GM23338 (cell line): ENCODE data around the gene SLC25A25. TPM values are rescaled to one million over a fixed set of nuclear protein-coding genes. Genes with fewer than 3 reads are reported as not detected.

ENCODE experiments used
- ATAC-seq: fragments of 200-7000 bp; cut with Tn5 transposase; 3 replicates; pipeline ENCODE4 v1.9.1; 2020
- DNase-seq: peaks from one replicate; pipeline ENCODE4 v3.0.0-alpha.2; 2015; ENCODE audit warnings: low spot score
- H2AFZ ChIP-seq: fragments of 200-600 bp; sonication (generic); 2 replicates; pipeline ENCODE4 v1.8.0; 2016; ENCODE audit warnings: antibody characterized with exemption, mild to moderate bottlenecking, moderate library complexity
- H3F3A ChIP-seq: fragments of 200-600 bp; sonication (generic); replicated peaks from 2 replicates; pipeline ENCODE4 v1.8.0; 2017; ENCODE audit warnings: antibody characterized with exemption, mixed run types, low read depth
- H3K27ac ChIP-seq: fragments of 200-600 bp; sonication (generic); 2 replicates; pipeline ENCODE4 v1.6.1; 2016; ENCODE audit warnings: low read depth
- H3K27me3 ChIP-seq: fragments of 200-600 bp; sonication (generic); 2 replicates; pipeline ENCODE4 v1.8.0; 2016; ENCODE audit warnings: mild to moderate bottlenecking, mixed run types, moderate library complexity; ENCODE audit not compliant: insufficient read depth
- H3K36me3 ChIP-seq: fragments of 200-600 bp; sonication (generic); 2 replicates; pipeline ENCODE4 v1.8.0; 2016; ENCODE audit warnings: mild to moderate bottlenecking; ENCODE audit not compliant: insufficient read depth
- H3K4me1 ChIP-seq: fragments of 200-600 bp; sonication (generic); 2 replicates; pipeline ENCODE4 v1.8.0; 2016; ENCODE audit warnings: mild to moderate bottlenecking, moderate library complexity; ENCODE audit not compliant: insufficient read depth
- H3K4me2 ChIP-seq: fragments of 200-600 bp; sonication (generic); 2 replicates; pipeline ENCODE4 v1.7.1; 2017; ENCODE audit warnings: mixed run types
- H3K4me3 ChIP-seq: fragments of 200-600 bp; sonication (generic); 2 replicates; pipeline ENCODE4 v1.6.1; 2016; ENCODE audit warnings: mixed run types
- H3K79me2 ChIP-seq: fragments of 200-600 bp; sonication (generic); replicated peaks from 2 replicates; pipeline ENCODE4 v1.8.0; 2017; ENCODE audit warnings: mild to moderate bottlenecking; ENCODE audit not compliant: insufficient read depth
- H3K9me2 ChIP-seq: fragments of 200-600 bp; sonication (generic); 2 replicates; pipeline ENCODE4 v1.8.0; 2017; ENCODE audit not compliant: insufficient read depth
- H4K20me1 ChIP-seq: fragments of 200-600 bp; sonication (generic); replicated peaks from 2 replicates; pipeline ENCODE4 v1.8.0; 2017; ENCODE audit warnings: mild to moderate bottlenecking; ENCODE audit not compliant: insufficient read depth
- H3K27ac Mint-ChIP-seq: 2 replicates; pipeline ENCODE4 v1.8.0; 2020; ENCODE audit warnings: inconsistent platforms, mild to moderate bottlenecking, moderate library complexity, mixed read lengths
- H3K27me3 Mint-ChIP-seq: 3 replicates; pipeline ENCODE4 v1.8.0; 2022; ENCODE audit warnings: low read depth, mild to moderate bottlenecking, moderate library complexity, mixed read lengths, inconsistent platforms; ENCODE audit not compliant: insufficient read depth, poor library complexity
- H3K36me3 Mint-ChIP-seq: 3 replicates; pipeline ENCODE4 v1.8.0; 2021; ENCODE audit warnings: low read depth, mild to moderate bottlenecking, inconsistent platforms, moderate library complexity, mixed read lengths
- H3K4me1 Mint-ChIP-seq: 3 replicates; pipeline ENCODE4 v1.8.0; 2020; ENCODE audit warnings: mild to moderate bottlenecking, inconsistent platforms, mixed read lengths
- H3K4me3 Mint-ChIP-seq: 3 replicates; pipeline ENCODE4 v1.8.0; 2021; ENCODE audit warnings: moderate library complexity, mild to moderate bottlenecking, inconsistent platforms, mixed read lengths
- H3K9me3 Mint-ChIP-seq: 3 replicates; pipeline ENCODE4 v1.8.0; 2020; ENCODE audit warnings: moderate library complexity, mild to moderate bottlenecking, inconsistent platforms, mixed read lengths
- CREB1 ChIP-seq: fragments of 250-450 bp; sonication (Bioruptor Pico); IDR thresholded peaks from 2 replicates; pipeline ENCODE4 v1.5.0; 2020; ENCODE audit warnings: low read depth, mild to moderate bottlenecking, moderate library complexity
- EZH2 ChIP-seq: fragments of 200-600 bp; sonication (generic); IDR thresholded peaks from one replicate; pipeline ENCODE4 v1.8.0; 2017; ENCODE audit warnings: antibody characterized with exemption, mild to moderate bottlenecking, low read depth; ENCODE audit not compliant: unreplicated experiment
- EZH2phosphoT487 ChIP-seq: fragments of 200-600 bp; sonication (generic); IDR thresholded peaks from one replicate; pipeline ENCODE4 v1.8.1; 2018; ENCODE audit warnings: antibody characterized with exemption; ENCODE audit not compliant: unreplicated experiment
- JUNB ChIP-seq: IDR thresholded peaks from one replicate; pipeline ENCODE4 v1.6.1; 2016; ENCODE audit warnings: antibody characterized with exemption; ENCODE audit not compliant: unreplicated experiment
- NANOG ChIP-seq: IDR thresholded peaks from 2 replicates; pipeline ENCODE4 v1.6.1; 2016; ENCODE audit warnings: antibody characterized with exemption, borderline replicate concordance
- POLR2AphosphoS5 ChIP-seq: IDR thresholded peaks from 2 replicates; pipeline ENCODE4 v1.6.1; 2016; ENCODE audit warnings: antibody characterized with exemption, low read depth
- STAT1 ChIP-seq: IDR thresholded peaks from one replicate; pipeline ENCODE4 v1.6.1; 2016; ENCODE audit warnings: antibody characterized with exemption; ENCODE audit not compliant: unreplicated experiment
- ZNF114 ChIP-seq: fragments of 250-450 bp; sonication (Bioruptor Pico); IDR thresholded peaks from 2 replicates; pipeline ENCODE4 v1.5.0; 2020; ENCODE audit warnings: mild to moderate bottlenecking, moderate library complexity
- polyA plus RNA-seq: library from polyadenylated mRNA; unstranded; fragments of >200 nt; fragmentation: Nextera tagmentation; extraction: Ambion mirVana; gene quantifications from 2 replicates; pipeline ENCODE4 v1.2.1, GENCODE V29; 2016
- total RNA-seq: library from RNA; depleted of rRNA; stranded (reverse); fragments of >200 nt; shearing (Covaris generic); gene quantifications from 2 replicates; pipeline ENCODE4 v1.2.3, GENCODE V29; 2014
- TF ChIP-seq, protein P1 (sequence below): IDR thresholded peaks from 2 replicates; pipeline ENCODE4 v1.6.1; 2016; ENCODE audit warnings: antibody characterized with exemption
- TF ChIP-seq, protein P2 (sequence below): fragments of 250-450 bp; sonication (Bioruptor Pico); IDR thresholded peaks from 2 replicates; pipeline ENCODE4 v1.5.0; 2020; ENCODE audit warnings: mild to moderate bottlenecking, moderate library complexity
- TF ChIP-seq, protein P3 (sequence below): IDR thresholded peaks from one replicate; pipeline ENCODE4 v1.6.1; 2018; ENCODE audit warnings: antibody characterized with exemption; ENCODE audit not compliant: unreplicated experiment

SLC25A25 gene
- total and polyA plus RNA-seq, 2 experiments from 2014 or later = 7.1 to 27.0 TPM

DNA sequence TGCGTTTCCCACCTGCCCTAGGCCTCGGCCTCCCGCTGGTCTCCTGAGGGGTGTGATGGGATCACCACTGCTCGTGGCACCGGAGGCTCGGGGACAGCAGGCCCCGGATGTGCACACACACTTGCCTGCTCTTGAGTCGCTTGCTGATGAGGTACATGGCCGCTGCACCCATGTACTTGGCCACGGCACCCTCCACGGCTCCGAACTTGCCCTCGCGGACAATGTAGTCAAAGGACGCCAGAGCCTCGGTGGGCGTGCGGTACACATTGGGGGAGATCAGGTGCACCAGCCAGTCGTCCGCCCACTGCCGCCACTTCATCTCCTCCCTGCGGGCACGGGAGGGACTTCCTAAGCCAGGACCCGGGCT is 54.8 kb downstream of the SLC25A25 start:
- Histone ChIP-seq H3K27ac (no peak overlapping the region), H3K79me2 (peaks cover 25% of the 10 kb centered on the region), H3K27me3 (no peaks in the 10 kb centered on the region), H2AFZ (no peak overlapping the region), H3K36me3 (0 out of 2 replicates have a peak, but pooled peaks cover 4% of the 10 kb centered on the region), H3F3A (peaks cover 11% of the 10 kb centered on the region; the same call in 1 of the 2 replicates), H3K9me2 (no peaks in the 10 kb centered on the region), H3K4me2 (no peak overlapping the region), H3K4me3 (no peak overlapping the region), H4K20me1 (peaks cover 9% of the 10 kb centered on the region), H3K4me1 (peaks cover 18% of the 10 kb centered on the region; the same call in 1 of the 2 replicates)
- Mint-ChIP-seq H3K4me3 (no peak overlapping the region), H3K27me3 (peaks cover 27% of the 10 kb centered on the region), H3K4me1 (peaks cover 20% of the 10 kb centered on the region), H3K9me3 (no peaks in the 10 kb centered on the region), H3K27ac (no peak overlapping the region), H3K36me3 (peaks cover 43% of the 10 kb centered on the region)
- no peak for ATAC-seq
- TF ChIP-seq, protein P1, sequence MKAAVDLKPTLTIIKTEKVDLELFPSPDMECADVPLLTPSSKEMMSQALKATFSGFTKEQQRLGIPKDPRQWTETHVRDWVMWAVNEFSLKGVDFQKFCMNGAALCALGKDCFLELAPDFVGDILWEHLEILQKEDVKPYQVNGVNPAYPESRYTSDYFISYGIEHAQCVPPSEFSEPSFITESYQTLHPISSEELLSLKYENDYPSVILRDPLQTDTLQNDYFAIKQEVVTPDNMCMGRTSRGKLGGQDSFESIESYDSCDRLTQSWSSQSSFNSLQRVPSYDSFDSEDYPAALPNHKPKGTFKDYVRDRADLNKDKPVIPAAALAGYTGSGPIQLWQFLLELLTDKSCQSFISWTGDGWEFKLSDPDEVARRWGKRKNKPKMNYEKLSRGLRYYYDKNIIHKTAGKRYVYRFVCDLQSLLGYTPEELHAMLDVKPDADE = no peak
- TF ChIP-seq CREB1 (CRISPR knock-in tag) = no peak
- TF ChIP-seq, protein P2, sequence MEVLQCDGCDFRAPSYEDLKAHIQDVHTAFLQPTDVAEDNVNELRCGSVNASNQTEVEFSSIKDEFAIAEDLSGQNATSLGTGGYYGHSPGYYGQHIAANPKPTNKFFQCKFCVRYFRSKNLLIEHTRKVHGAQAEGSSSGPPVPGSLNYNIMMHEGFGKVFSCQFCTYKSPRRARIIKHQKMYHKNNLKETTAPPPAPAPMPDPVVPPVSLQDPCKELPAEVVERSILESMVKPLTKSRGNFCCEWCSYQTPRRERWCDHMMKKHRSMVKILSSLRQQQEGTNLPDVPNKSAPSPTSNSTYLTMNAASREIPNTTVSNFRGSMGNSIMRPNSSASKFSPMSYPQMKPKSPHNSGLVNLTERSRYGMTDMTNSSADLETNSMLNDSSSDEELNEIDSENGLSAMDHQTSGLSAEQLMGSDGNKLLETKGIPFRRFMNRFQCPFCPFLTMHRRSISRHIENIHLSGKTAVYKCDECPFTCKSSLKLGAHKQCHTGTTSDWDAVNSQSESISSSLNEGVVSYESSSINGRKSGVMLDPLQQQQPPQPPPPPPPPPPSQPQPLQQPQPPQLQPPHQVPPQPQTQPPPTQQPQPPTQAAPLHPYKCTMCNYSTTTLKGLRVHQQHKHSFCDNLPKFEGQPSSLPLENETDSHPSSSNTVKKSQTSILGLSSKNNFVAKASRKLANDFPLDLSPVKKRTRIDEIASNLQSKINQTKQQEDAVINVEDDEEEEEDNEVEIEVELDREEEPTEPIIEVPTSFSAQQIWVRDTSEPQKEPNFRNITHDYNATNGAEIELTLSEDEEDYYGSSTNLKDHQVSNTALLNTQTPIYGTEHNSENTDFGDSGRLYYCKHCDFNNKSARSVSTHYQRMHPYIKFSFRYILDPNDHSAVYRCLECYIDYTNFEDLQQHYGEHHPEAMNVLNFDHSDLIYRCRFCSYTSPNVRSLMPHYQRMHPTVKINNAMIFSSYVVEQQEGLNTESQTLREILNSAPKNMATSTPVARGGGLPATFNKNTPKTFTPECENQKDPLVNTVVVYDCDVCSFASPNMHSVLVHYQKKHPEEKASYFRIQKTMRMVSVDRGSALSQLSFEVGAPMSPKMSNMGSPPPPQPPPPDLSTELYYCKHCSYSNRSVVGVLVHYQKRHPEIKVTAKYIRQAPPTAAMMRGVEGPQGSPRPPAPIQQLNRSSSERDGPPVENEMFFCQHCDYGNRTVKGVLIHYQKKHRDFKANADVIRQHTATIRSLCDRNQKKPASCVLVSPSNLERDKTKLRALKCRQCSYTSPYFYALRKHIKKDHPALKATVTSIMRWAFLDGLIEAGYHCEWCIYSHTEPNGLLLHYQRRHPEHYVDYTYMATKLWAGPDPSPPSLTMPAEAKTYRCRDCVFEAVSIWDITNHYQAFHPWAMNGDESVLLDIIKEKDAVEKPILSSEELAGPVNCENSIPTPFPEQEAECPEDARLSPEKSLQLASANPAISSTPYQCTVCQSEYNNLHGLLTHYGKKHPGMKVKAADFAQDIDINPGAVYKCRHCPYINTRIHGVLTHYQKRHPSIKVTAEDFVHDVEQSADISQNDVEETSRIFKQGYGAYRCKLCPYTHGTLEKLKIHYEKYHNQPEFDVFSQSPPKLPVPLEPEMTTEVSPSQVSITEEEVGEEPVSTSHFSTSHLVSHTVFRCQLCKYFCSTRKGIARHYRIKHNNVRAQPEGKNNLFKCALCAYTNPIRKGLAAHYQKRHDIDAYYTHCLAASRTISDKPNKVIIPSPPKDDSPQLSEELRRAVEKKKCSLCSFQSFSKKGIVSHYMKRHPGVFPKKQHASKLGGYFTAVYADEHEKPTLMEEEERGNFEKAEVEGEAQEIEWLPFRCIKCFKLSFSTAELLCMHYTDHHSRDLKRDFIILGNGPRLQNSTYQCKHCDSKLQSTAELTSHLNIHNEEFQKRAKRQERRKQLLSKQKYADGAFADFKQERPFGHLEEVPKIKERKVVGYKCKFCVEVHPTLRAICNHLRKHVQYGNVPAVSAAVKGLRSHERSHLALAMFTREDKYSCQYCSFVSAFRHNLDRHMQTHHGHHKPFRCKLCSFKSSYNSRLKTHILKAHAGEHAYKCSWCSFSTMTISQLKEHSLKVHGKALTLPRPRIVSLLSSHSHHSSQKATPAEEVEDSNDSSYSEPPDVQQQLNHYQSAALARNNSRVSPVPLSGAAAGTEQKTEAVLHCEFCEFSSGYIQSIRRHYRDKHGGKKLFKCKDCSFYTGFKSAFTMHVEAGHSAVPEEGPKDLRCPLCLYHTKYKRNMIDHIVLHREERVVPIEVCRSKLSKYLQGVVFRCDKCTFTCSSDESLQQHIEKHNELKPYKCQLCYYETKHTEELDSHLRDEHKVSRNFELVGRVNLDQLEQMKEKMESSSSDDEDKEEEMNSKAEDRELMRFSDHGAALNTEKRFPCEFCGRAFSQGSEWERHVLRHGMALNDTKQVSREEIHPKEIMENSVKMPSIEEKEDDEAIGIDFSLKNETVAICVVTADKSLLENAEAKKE (CRISPR knock-in tag) = no peak
- TF ChIP-seq EZH2phosphoT487 = no peak
- TF ChIP-seq EZH2 = no peak
- no peak for TF ChIP-seq STAT1
- no peak for TF ChIP-seq ZNF114 (CRISPR knock-in tag)
- no peak for TF ChIP-seq NANOG
- no peak for TF ChIP-seq POLR2AphosphoS5
- TF ChIP-seq JUNB = no peak
- TF ChIP-seq, protein P3, sequence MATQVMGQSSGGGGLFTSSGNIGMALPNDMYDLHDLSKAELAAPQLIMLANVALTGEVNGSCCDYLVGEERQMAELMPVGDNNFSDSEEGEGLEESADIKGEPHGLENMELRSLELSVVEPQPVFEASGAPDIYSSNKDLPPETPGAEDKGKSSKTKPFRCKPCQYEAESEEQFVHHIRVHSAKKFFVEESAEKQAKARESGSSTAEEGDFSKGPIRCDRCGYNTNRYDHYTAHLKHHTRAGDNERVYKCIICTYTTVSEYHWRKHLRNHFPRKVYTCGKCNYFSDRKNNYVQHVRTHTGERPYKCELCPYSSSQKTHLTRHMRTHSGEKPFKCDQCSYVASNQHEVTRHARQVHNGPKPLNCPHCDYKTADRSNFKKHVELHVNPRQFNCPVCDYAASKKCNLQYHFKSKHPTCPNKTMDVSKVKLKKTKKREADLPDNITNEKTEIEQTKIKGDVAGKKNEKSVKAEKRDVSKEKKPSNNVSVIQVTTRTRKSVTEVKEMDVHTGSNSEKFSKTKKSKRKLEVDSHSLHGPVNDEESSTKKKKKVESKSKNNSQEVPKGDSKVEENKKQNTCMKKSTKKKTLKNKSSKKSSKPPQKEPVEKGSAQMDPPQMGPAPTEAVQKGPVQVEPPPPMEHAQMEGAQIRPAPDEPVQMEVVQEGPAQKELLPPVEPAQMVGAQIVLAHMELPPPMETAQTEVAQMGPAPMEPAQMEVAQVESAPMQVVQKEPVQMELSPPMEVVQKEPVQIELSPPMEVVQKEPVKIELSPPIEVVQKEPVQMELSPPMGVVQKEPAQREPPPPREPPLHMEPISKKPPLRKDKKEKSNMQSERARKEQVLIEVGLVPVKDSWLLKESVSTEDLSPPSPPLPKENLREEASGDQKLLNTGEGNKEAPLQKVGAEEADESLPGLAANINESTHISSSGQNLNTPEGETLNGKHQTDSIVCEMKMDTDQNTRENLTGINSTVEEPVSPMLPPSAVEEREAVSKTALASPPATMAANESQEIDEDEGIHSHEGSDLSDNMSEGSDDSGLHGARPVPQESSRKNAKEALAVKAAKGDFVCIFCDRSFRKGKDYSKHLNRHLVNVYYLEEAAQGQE = no peak
- DNase-seq = no peak
